Endometrial microvascular endothelial cells (primary cell): ENCODE results near the gene CD34. TPM values are rescaled to one million over a fixed set of nuclear protein-coding genes. Genes with fewer than 3 reads are reported as not detected.
"Not testable (repeated sequence)": the region's sequence is repeated elsewhere in the genome, so short reads cannot be mapped to it uniquely, and the experiment has no call there.

ENCODE experiments used
- in situ Hi-C: cut with HindIII; loops from 2 replicates; pipeline ENCODE4 v1.10.0; 2017; ENCODE audit warnings: low sequenced_read_pairs, low pct_unique_long_range_greater_than_20kb; ENCODE audit errors: inconsistent ontology term
- total RNA-seq: library from RNA; depleted of rRNA; stranded (reverse); fragments of >200 nt; gene quantifications from one replicate; pipeline ENCODE4 v1.2.3, GENCODE V29; 2015; ENCODE audit errors: inconsistent ontology term

The CD34 gene
- total RNA-seq, 1 donor from 2014 or later: 22.7 TPM

- in situ Hi-C loops: no loop called here
Measured at GRCh38 chr1:207937204-207937603, 26.3 kb upstream of the CD34 start.

GRCh38 chr1:207935166-207935583 lies 24.2 kb upstream of the CD34 start:
- in situ Hi-C loops: no loop called here

- in situ Hi-C loops: no loop called here
Measured at GRCh38 chr1:207933205-207933800, 22.4 kb upstream of the CD34 start.

GRCh38 chr1:207926984-207927383 lies 16.1 kb upstream of the CD34 start:
- in situ Hi-C loops: no loop called here

- in situ Hi-C loops: not testable (repeated sequence)
Measured at GRCh38 chr1:207925969-207926368, 15.0 kb upstream of the CD34 start.

GRCh38 chr1:207925210-207925609 lies 14.3 kb upstream of the CD34 start:
- in situ Hi-C loops: no loop called here

GRCh38 chr1:207923561-207923960 lies 12.6 kb upstream of the CD34 start:
- in situ Hi-C loops: no loop called here

- in situ Hi-C loops: no loop called here
Measured at GRCh38 chr1:207923121-207923520, 12.2 kb upstream of the CD34 start.

GRCh38 chr1:207922554-207922953 lies 11.6 kb upstream of the CD34 start:
- in situ Hi-C loops: no loop called here

GRCh38 chr1:207921321-207921720 lies 10.4 kb upstream of the CD34 start:
- in situ Hi-C loops: no loop called here

- in situ Hi-C loops: no loop called here
Measured at GRCh38 chr1:207920444-207921021, 9.6 kb upstream of the CD34 start.

GRCh38 chr1:207919523-207920170 lies 8.7 kb upstream of the CD34 start:
- in situ Hi-C loops: no loop called here

- in situ Hi-C loops: no loop called here
Measured at GRCh38 chr1:207918581-207918980, 7.7 kb upstream of the CD34 start.

GRCh38 chr1:207918011-207918410 lies 7.1 kb upstream of the CD34 start:
- in situ Hi-C loops: no loop called here

GRCh38 chr1:207917080-207917479 lies 6.2 kb upstream of the CD34 start:
- in situ Hi-C loops: no loop called here

- in situ Hi-C loops: no loop called here
Measured at GRCh38 chr1:207913951-207914350, 3.0 kb upstream of the CD34 start.

- in situ Hi-C loops: no loop called here
Measured at GRCh38 chr1:207911856-207912760, 1.2 kb upstream of the CD34 start.

GRCh38 chr1:207909687-207910086 lies 1.2 kb downstream of the CD34 start:
- in situ Hi-C loops: no loop called here

GRCh38 chr1:207908107-207908734 lies 2.7 kb downstream of the CD34 start:
- in situ Hi-C loops: no loop called here
